Measurements from ENCODE around the gene SNX8. TPM values are rescaled to one million over a fixed set of nuclear protein-coding genes. Genes with fewer than 3 reads are reported as not detected.

Gene SNX8
- total and polyA plus RNA-seq, 8 donors: 7.1 to 16.1 (median 11.7) TPM

DNA sequence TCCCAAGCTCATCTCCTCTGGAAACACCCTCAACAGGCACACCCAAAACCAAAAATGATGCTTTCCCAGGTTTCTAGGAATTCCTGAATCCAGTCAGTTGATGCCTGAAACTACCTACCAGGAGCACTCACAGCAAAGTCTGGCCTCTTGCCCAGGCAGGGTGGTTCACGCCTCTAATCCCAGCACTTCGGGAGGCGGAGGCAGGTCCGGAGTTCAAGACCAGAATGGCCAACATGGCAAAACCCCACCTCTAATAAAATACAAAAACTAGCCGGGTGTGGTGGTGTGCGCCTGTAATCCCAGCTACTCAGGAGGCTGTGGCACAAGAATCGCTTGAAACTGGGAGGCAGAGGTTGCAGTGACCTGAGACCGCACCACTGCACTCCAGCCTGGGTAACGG, 83.4 kb downstream of the SNX8 start:
- peaks cover 0 to 9% (median 0%) of the 10 kb centered on the region in 3 donors for H3K4me1 ChIP-seq
- 85 to 87% methylated on average over 9 of the region's 9 CpGs for WGBS, 2 donors
- no peaks in the 10 kb centered on the region for H3K27me3 ChIP-seq
- H3K9me3 ChIP-seq: no peaks in the 10 kb centered on the region
- no peak for DNase-seq
- no peaks in the 10 kb centered on the region for H3K36me3 ChIP-seq
- intact Hi-C loops (cut with DNase I): no loop called here
- H3K4me3 ChIP-seq: no peak overlapping the region
- TF ChIP-seq, protein P1, sequence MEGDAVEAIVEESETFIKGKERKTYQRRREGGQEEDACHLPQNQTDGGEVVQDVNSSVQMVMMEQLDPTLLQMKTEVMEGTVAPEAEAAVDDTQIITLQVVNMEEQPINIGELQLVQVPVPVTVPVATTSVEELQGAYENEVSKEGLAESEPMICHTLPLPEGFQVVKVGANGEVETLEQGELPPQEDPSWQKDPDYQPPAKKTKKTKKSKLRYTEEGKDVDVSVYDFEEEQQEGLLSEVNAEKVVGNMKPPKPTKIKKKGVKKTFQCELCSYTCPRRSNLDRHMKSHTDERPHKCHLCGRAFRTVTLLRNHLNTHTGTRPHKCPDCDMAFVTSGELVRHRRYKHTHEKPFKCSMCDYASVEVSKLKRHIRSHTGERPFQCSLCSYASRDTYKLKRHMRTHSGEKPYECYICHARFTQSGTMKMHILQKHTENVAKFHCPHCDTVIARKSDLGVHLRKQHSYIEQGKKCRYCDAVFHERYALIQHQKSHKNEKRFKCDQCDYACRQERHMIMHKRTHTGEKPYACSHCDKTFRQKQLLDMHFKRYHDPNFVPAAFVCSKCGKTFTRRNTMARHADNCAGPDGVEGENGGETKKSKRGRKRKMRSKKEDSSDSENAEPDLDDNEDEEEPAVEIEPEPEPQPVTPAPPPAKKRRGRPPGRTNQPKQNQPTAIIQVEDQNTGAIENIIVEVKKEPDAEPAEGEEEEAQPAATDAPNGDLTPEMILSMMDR (IDR thresholded peaks at IDR 0.05): no peak
- FAIRE-seq: no peak
- ATAC-seq: no peak
- H3K27ac ChIP-seq: no peak overlapping the region

DNA sequence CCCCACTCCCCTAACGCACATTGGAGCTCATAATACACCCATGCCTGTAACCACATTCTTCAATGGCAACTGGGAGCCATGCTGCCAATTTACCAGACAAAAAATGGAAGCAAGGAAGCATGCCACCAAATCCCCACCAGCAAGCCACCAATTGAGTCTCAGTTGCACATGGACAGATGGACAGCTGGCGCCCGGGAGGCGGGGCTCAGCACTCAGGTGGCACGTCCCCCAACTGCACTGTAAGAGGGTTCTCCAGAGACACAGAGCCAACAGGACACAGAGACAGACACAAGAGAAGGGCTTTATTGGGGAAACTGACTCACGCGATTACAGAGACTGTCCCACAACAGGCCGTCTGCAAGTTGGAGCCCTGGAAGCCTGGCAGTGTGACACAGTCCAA, 84.0 kb downstream of the SNX8 start:
- ATAC-seq (no peak), FAIRE-seq (no peak), DNase-seq (no peak)
- Histone ChIP-seq H3K9me3 (no peaks in the 10 kb centered on the region), H3K27ac (no peak overlapping the region), H3K4me1 (peaks cover 0 to 9% (median 0%) of the 10 kb centered on the region in 3 donors), H3K4me3 (no peak overlapping the region), H3K36me3 (no peaks in the 10 kb centered on the region), H3K27me3 (no peaks in the 10 kb centered on the region)
- TF ChIP-seq, protein P1 (IDR thresholded peaks at IDR 0.05): no peak
- WGBS, 2 donors: 90 to 93% methylated on average over 8 of the region's 8 CpGs
- intact Hi-C loops (cut with DNase I): no loop called here

DNA sequence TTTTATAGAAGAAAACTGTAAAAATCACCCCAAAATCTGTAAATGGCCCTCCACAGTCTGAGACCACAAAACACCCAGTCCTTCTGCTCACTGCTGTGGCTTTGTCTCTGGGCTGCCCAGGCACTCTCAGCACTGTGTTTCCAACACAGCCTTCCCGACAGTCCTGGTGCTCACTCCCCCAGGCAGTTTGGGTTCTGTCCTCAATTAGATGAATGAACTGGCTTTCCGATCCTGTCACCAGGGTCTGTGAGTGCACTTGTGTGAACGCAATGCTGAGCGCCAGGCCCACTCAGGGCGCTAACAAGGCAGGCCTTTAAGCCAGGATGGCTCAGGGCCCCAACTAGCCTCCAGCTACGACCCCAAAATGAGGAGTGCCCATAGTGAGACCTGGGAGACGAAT, 84.8 kb downstream of the SNX8 start:
- WGBS, 2 donors: 92 to 93% methylated on average over 7 of the region's 7 CpGs

DNA sequence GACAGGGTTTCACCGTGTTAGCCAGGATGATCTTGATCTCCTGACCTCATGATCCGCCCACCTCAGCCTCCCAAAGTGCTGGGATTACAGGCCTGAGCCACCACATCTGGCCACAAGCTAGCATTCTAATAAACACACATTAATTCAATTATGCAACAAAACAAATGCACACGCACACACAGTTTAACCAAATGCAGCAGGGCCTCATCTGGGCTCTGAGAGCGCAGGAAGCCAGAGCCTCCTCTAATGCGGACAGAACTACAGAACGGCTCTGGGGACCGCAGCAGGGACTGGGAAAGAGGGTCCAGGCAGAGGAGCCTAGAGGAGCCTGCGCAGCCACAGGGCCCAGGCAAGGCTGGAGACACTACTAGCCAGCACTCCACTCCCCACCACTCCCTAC, 85.3 kb downstream of the SNX8 start:
- WGBS, 2 donors: 88 to 91% methylated on average over 8 of the region's 8 CpGs
- Histone ChIP-seq H3K27me3 (no peaks in the 10 kb centered on the region), H3K4me3 (no peak overlapping the region), H3K9me3 (no peaks in the 10 kb centered on the region), H3K4me1 (peaks cover 0 to 9% (median 0%) of the 10 kb centered on the region in 3 donors), H3K36me3 (no peaks in the 10 kb centered on the region), H3K27ac (no peak overlapping the region)
- FAIRE-seq: no peak
- intact Hi-C loops (cut with DNase I): no loop called here
- DNase-seq: no peak
- TF ChIP-seq, protein P1 (IDR thresholded peaks at IDR 0.05): no peak
- no peak for ATAC-seq

More for the DNA sequence above, 84.8 kb downstream of the SNX8 start:
- Histone ChIP-seq H3K27me3 (no peaks in the 10 kb centered on the region), H3K4me1 (peaks cover 0 to 9% (median 0%) of the 10 kb centered on the region in 3 donors), H3K36me3 (no peaks in the 10 kb centered on the region), H3K27ac (no peak overlapping the region), H3K9me3 (no peaks in the 10 kb centered on the region), H3K4me3 (no peak overlapping the region)
- TF ChIP-seq, protein P1 (IDR thresholded peaks at IDR 0.05): no peak
- intact Hi-C loops (cut with DNase I): no loop called here
- DNase-seq (peak in 1 of 6 donors; percentile 34), FAIRE-seq (no peak), ATAC-seq (no peak)

DNA sequence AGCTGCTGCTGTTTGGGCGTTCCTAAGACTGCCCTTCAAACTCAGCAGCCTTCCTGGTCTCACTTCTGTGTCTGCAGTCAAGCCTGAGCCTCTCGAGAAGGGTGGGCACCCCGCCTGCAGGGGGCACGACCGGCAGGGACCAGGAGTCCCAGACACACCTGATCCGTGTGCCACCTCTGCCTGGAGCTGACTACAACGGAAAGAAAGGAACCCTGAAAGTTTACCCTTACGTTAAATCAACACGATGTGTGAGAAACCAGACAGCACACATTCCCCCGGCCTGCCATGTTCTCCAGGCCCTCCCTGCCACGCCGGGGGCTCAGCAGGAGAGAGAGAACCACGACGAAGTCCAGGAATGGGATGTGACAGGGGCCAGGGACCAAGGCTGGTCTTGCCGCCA, 86.5 kb downstream of the SNX8 start:
- Histone ChIP-seq H3K36me3 (no peaks in the 10 kb centered on the region), H3K4me1 (peaks cover 0 to 5% (median 0%) of the 10 kb centered on the region in 3 donors), H3K9me3 (no peaks in the 10 kb centered on the region), H3K27me3 (no peaks in the 10 kb centered on the region), H3K27ac (no peak overlapping the region), H3K4me3 (no peak overlapping the region)
- intact Hi-C loops (cut with DNase I): no loop called here
- ATAC-seq (no peak), DNase-seq (no peak), FAIRE-seq (no peak)
- WGBS, 2 donors: 81 to 84% methylated on average over 15 of the region's 15 CpGs
- TF ChIP-seq, protein P1 (IDR thresholded peaks at IDR 0.05): no peak
